CD1c-positive myeloid dendritic cell (primary cell): ENCODE measurements around the gene SNTG2.
"Not testable (repeated sequence)": the region's sequence is repeated elsewhere in the genome, so short reads cannot be mapped to it uniquely, and the experiment has no call there.

Experiments used
- DNase-seq: peaks from one replicate; pipeline ENCODE4 v3.0.0-alpha.2; 2016; ENCODE audit errors: extremely low spot score

SNTG2 gene

GRCh38 chr2:950080-950966, at the start of gene SNTG2:
Gene SNTG2 (plus strand): TSS chr2:950849. CDS start chr2:950997, 148 bp downstream.
- no peak for DNase-seq

GRCh38 chr2:902584-902983, 48.1 kb upstream of the SNTG2 start:
- no peak for DNase-seq

GRCh38 chr2:903223-903900, 47.3 kb upstream of the SNTG2 start:
- DNase-seq = no peak

- no peak for DNase-seq
Observed at GRCh38 chr2:904246-905024, 46.2 kb upstream of the SNTG2 start.

- no peak for DNase-seq
Observed at GRCh38 chr2:905091-905832, 45.4 kb upstream of the SNTG2 start.

GRCh38 chr2:905833-906140, 44.9 kb upstream of the SNTG2 start:
- DNase-seq = no peak

- no peak for DNase-seq
Observed at GRCh38 chr2:907706-908105, 42.9 kb upstream of the SNTG2 start.

GRCh38 chr2:908568-908967, 42.1 kb upstream of the SNTG2 start:
- no peak for DNase-seq

GRCh38 chr2:909764-910379, 40.8 kb upstream of the SNTG2 start:
- DNase-seq = not testable (repeated sequence)

- no peak for DNase-seq
Observed at GRCh38 chr2:910698-911097, 40.0 kb upstream of the SNTG2 start.

- DNase-seq = no peak
Observed at GRCh38 chr2:915979-916378, 34.7 kb upstream of the SNTG2 start.

- no peak for DNase-seq
Observed at GRCh38 chr2:916935-917334, 33.7 kb upstream of the SNTG2 start.

GRCh38 chr2:919672-920071, 31.0 kb upstream of the SNTG2 start:
- no peak for DNase-seq

GRCh38 chr2:920573-920972, 30.1 kb upstream of the SNTG2 start:
- DNase-seq = no peak

- no peak for DNase-seq
Observed at GRCh38 chr2:920999-921398, 29.6 kb upstream of the SNTG2 start.

GRCh38 chr2:922185-922584, 28.5 kb upstream of the SNTG2 start:
- DNase-seq = no peak

GRCh38 chr2:923832-924601, 26.6 kb upstream of the SNTG2 start:
- no peak for DNase-seq

GRCh38 chr2:924701-925100, 25.9 kb upstream of the SNTG2 start:
- DNase-seq = no peak

GRCh38 chr2:925309-925708, 25.3 kb upstream of the SNTG2 start:
- DNase-seq = no peak

- no peak for DNase-seq
Observed at GRCh38 chr2:925711-926110, 24.9 kb upstream of the SNTG2 start.
